ENCODE data around the gene MEST.
"Not testable (repeated sequence)": the region's sequence is repeated elsewhere in the genome, so short reads cannot be mapped to it uniquely, and the experiment has no call there.

MEST gene, protein sequence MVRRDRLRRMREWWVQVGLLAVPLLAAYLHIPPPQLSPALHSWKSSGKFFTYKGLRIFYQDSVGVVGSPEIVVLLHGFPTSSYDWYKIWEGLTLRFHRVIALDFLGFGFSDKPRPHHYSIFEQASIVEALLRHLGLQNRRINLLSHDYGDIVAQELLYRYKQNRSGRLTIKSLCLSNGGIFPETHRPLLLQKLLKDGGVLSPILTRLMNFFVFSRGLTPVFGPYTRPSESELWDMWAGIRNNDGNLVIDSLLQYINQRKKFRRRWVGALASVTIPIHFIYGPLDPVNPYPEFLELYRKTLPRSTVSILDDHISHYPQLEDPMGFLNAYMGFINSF

DNA sequence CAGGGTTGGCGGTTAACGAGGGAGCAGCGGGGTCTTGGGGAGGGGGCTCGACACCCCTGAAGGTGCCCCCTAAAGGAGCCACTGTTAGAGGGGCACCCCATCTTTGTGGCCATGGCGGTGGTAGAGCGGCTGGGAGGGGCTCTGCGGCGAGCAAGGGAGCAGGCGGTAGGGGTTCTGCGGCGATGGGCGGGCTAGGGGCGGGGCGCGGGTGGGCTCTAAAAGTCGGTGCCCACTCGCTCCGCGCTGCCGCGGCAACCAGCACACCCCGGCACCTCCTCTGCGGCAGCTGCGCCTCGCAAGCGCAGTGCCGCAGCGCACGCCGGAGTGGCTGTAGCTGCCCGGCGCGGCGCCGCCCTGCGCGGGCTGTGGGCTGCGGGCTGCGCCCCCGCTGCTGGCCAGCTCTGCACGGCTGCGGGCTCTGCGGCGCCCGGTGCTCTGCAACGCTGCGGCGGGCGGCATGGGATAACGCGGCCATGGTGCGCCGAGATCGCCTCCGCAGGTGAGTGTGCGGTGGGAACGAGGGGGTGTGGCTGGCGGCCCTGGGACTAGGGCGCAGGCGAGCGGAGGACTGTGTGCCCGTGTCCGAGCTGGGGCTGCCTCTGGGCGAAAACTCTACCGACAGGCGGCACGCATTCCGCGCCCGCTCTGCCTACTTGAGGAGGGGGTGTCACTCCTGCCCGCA lies at the start of gene MEST:
TSS of gene MEST (plus strand) at position 245 of the 682 bp plus-strand sequence. CDS start at position 474, 229 bp downstream.
- DNase-seq = peak; percentile 23

DNA sequence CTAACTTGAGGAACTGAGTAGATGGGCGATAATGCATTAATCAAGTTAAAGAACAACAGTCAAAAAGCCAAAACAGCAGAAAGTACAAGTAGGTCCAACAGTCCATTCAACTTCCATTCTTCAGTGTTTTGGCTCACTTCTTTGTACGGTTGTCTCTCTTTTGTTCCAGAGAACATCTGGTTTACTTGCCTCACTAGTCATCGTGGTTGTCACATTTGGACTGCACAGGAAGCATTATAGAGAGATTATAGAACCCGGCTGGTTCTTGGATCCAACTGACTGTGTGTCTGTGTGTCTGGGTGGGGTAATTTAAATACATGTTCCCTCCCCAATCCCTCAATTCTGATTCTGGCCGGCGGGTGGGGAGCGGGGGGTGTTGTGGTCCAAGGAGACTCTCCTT lies 49.3 kb upstream of the MEST start:
- no peak for DNase-seq

DNA sequence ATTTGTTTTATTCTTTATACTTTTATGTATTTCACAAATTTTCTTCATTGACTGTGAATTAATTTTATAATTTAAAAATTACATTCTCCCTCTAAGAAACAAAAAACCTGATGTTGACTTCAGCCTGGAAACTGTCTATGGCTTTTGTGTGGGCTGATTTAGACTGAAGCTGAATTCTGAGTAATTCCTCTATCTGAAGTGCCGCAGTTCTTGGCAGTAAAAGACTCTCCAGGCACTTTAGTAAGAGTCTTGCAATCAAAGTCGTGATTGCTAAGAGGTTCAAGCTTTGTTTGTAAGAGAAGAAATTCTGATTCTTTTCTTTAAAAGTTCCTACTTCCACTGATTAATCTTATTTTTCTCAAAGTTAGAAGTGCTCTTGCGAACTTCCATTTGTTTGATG lies 47.7 kb upstream of the MEST start:
- DNase-seq = no peak

DNA sequence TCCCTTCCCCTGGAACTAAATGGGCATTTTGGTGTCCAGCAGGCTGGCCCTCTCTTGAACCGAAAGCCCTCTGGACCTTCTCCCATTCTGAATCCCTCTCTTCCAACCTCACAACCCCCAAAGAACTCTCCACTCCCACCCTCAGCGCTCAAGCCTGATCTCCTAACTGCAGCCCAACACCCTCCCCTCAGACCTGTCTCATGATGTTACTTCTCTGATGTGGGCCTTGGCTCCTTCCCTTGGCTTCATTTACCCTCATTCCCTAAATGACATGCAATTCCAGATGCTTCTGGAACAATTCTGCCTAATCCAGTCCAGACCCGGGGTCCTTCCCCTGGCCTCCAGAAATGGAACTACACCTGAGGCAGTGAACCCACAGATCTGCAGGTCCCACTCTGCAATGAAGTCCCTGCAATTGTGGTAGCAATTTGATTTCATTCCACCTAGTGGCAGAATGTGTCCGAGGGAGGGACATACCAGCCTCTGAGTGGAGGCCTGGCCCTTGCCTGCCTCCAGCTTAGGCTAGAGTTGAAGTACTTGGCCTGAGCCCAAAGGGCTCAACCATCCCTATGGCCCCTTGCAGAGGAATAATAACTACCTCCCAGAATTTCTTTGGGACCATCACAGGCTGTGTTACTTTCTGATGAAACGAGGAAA lies 47.0 kb upstream of the MEST start:
- DNase-seq = no peak

DNA sequence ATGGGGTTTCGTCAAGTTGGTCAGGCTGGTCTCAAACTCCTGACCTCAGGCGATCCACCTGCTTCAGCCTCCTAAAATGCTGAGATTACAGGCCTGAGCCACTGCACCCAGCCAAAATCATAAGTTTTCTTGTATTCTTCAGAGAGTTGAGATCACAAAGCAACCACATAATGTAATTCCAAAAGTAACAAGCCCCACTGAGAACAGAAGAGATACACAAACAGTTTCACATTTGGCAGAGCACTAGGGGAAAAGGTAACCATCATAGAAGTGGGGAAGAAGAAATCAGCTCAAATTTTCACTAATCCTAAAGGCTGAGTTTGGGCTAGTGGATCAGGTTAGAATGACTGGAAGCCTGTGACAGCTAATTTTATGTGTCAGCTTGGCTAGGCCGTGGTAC lies 45.6 kb upstream of the MEST start:
- no peak for DNase-seq

DNA sequence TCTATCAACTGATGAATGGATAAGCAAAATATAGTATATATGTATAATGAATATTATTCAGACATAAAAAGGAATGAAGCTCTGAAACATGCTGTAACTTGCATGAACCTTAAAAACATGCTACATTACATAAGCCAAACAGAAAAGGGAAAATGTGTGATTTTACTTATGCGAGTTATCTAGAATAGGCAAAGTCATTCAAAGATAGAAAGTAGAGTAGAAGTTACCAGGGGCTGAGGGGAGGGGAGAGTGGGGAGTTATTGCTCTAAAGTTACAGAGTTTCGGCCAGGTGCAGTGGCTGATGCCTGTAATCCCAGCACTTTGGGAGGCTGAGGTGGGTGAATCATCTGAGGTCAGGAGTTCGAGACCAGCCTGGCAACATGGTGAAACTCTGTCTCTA lies 40.5 kb upstream of the MEST start:
- DNase-seq = not testable (repeated sequence)

DNA sequence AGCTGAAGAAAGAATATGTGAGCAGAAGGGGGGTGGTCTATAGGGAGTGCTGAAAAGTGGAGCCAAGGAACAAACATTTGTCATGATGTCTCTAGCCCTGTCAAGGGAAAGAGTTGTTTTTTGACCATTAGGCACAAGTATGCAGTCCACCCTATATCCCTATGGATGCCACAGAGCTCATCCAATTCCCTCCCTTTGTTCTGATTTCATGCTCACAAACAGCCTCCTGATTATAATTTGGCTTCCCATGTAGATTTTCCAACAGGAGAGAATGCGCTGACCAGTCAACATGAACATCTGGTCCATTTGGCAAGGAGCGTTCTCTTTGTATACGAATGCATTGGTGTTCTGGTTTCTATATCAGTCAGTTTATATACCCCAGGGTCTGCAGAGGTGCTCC lies 38.9 kb upstream of the MEST start:
- DNase-seq = no peak

DNA sequence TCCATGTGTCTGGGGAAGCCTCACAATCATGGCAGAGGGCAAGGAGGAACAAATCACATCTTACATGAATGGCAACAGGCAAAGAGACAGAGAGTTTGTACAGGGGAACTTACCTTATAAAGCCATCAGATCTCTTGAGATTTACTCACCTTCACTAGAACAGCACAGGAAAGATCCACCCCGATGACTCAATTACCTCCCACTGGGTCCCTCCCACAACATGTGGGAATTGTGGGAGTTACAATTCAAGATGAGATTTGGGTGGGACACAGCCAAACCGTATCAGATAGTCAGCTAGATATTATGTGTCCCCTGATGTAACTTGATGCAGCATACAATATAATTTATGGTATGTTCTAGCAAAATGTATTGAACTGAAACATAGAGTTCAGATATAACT lies 36.9 kb upstream of the MEST start:
- no peak for DNase-seq

DNA sequence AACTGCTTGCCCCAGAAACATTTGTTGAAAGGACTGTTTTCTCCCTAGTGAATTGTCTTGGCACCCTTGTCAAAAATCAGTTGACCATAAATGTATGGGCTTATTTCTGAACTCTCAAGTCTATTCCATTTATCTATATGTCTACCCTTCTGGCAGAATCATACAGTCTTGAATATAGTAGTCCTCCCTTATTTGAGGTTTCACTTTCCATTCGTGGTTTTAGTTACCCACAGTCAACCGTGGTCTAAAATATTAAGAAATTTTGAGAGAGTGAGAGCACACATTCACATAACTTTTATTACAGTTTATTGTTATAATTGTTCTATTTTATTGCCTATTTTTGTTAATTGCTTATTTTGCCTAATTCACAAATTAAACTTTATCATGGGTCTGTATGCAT lies 33.6 kb upstream of the MEST start:
- DNase-seq = no peak

DNA sequence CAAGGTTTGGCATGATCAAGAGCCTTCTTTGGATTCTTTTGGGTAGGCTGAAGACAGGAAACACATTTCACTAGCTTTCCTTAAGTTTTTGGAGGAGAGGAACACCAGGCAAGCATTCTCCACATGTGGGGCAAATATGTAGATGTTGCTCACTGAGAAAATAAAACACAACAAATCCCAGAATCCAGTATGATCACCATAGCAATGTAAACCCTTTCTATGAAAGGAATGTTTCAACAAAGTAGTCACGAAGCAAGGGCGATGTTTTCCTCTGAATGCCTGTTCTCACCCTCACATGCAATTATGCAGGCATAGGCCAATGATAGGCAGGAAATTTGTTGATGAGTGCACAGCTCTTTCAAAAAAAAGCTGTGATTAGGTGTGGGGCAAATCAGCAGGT lies 30.6 kb upstream of the MEST start:
- no peak for DNase-seq

DNA sequence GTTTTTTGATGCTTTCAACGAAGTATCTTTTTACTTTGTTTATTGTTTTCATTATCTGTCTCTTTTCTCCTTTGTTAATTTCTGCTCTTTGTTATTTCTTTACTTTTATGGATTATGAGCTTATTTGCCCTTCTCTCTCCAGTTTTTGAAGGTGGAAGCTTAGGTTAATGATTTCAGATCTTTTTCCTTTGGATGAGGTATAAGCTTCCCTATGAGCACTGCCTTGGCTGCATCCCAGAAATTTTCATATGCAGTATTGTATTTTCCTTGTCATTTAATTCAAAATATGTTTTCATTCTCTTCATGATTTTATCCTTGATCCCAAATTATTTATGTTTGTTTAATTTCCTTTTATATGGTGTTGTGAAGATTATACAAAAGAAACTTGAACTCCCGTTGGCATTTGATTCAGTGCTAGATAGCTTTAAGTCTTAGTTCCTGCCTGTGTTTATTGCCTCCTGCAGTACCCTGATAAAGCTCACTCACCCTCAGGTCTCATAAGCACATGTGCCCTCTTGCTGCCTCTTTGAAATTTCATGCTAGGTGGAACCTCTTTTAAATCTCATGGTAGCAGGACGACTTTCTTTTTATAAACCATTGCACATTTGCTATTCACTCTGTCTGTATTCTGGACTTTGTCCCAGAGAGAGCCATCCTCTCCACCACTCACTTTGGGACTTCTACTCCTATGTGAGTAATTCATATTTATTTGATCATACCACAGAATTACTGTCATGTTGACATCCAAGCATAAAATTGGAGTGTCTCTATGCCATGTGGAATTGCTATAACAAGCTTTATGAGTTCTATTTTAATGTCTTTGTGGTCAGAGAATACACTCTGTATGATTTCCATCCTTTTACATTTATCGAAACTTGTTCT lies 28.1 kb upstream of the MEST start:
- DNase-seq = no peak

DNA sequence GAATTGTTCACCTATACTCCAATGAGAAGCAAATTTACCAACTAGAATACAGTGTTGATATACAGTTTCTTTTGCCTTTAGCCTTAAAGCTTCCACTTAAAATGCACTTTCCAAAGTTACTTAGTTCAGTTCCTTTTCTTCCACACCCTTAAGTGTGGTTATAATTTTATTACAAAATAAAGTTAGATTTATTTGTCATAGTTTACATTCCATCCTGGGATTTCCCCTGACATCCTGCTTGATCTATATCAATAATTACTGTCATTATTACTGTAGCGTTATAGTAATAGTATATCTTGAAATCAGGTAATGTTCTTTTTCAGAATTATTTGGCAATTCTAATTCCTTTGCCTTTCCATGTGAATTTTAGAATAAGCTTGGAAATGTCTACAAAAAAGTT lies 23.3 kb upstream of the MEST start:
- no peak for DNase-seq

DNA sequence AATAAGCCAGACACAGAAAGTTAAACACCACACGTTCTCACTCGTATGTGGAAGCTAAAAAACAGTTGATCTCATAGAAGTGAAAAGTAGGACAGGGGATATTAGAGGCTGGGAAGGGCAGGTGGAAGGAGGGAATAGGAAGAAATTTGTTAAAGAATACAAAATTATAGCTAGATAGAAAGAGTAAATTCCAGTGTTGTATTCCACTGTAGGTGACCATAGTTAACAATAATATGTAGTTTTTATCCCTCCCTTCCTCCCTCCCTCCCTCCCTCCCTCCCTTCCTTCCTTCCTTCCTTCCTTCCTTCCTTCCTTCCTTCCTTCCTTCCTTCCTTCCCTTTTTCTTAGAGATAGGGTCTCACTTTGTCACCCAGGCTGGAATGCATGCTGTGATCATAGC lies 19.9 kb upstream of the MEST start:
- DNase-seq = no peak

DNA sequence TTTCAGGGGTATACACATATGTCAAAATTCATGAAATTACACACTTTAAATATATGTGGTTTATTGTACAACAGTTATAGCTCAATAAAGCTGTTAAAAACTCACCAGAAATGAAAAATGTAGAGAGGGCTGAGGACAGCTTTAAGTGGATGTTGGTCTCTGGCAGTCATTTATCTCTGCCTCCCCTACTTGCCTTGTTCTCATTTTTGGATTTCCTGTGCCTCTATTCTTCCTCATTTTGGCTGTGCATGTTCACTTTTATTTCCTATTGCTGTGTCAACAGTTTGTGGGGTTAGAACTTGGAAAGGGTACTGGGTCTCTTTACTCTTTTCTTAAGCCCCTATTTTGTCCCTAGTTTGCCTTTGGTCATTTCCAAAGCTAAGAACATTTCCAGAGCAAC lies 18.6 kb upstream of the MEST start:
- DNase-seq = no peak

DNA sequence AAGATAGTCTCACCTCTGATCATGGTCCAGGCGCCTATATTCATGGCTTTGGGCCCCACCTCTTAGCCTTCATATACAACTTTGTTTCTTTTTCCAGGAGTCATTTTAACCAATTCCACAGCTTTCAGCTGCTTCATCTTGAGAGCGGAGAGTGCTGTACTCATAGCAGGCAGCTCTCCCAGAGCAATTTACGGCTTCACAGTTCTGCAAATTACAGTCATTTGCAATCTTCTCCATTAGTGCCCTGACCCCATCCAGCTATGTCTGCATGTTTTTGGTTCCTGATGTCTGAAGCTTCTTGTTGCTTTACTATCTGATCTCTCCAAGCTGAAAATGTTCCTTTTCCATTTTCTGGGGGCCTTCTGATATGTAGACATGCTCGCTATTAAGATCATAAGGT lies 18.0 kb upstream of the MEST start:
- no peak for DNase-seq

DNA sequence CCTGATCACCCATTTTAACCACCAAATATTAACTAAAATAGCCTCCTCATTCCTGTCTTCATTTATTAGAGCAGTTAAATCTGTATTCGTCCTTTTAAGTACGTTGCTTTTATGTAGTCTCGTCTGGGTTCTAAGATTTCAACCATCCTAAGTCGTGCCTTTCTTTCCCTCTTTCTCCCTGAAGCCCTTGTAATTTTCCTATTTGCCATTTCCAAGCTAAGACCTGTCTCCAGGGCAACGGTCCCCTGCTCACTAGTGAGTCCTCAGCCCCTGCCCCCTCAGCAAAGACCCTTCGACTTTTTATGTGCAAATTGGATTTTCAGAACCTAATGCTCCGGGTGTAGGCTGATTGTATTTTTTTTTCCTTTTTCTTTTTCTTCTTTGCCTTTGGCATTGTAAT lies 16.1 kb upstream of the MEST start:
- no peak for DNase-seq

DNA sequence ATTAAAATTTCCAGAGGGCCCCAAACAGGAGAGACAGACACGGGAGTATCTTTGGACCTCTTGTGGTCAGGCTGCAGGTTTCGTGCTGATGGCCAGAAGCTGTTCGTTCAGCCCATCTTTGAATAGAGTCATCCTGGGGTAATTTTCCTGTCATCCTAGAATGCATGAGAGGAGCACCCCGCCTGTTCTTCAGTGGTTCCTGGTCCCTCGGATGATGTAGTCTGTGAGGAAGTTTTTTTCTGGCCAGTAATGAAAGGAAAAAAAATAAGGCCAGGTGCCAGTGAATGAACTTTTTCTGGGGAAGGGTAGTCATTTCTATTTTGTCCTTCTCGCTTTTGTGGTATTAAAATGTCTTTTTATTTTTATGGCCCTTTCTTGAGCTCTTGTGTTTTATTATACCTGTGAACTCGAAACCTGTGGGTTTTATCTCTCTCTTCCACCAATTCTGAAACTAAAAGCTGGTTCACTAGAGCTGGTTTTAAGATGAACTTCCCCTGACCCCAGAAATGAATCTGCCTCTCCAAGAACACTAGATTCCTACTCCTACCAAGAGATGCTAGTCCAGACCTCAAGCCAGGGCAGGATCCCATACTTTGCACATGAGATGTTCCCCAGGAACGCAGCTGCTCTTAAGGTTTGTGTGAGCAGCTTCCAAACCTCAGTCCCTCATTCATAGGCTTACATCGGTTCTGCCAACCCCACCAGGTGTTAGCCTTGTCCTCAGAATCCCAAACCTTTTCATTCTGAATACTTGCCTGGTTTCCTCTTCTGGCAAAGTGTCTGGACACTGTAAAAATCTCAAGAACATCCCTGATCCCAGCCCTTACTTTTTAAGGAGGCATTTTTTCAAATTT lies 15.4 kb upstream of the MEST start:
- DNase-seq = no peak

DNA sequence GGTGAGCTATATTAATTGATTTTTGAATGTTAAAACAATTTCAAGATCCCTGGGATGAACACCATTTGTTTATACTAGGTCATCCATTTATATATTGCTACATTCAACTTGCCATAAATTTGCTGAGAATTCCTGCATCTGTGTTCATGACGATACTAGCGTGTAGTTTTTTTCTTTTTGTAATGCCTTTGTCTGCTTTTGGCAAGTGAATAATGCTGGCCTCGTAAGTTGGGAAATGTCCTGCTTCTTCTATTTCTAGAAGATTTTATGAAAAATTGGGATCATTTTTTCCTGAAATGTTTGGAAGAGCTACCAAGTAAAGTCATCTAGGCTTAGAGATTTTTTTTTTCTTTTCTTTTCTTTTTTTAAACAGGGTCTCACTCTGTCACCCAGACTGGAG lies 12.9 kb upstream of the MEST start:
- DNase-seq = no peak

DNA sequence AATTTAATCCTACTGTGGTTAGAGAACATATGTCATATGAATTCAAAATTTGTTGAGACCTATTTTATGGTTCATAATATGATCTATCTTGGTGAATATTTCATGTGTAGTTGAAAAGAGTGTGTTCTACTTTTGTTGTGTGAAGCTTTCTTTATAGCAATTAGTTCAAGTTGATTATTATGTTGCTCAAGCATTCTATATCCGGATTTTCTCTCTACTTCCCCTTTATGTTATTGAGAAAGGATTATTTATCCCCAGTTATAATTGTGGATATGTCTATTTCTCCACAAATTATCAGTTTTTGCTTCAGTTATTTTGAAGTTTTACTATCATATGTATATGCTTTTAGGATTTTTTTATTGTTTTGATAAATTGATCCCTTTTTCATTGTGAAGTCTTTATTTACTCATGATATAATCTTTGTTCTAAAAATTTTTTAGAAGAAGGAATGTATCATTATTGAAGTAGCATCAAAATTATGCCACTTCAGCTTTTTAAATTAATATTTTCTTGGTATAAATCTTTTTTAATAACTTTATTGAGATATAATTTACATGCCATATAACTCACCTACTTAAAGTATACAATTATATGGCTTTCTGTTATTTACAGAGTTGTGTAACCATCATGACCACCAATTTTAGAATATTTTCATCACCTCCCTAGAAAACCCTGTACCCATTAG lies 12.0 kb upstream of the MEST start:
- no peak for DNase-seq

DNA sequence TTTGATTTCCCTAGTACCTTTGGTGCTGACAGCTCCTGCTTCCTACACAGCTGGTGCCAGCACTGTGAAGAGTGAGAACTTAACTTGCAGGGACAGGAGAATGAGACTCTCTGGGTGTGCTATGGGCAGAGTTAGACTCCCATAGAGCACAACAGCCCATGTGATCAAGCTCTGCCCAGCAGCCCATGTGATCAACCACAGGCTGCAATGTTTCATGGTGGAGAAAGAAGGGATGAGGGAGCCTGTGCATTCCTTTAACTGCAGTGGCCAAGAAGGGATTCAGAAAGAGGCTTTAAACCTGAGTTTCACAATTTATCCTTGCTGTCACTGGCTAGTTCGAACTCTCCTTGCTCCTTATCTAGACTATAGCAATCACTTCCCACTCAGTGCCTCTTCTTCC lies 10.0 kb upstream of the MEST start:
- no peak for DNase-seq

DNA sequence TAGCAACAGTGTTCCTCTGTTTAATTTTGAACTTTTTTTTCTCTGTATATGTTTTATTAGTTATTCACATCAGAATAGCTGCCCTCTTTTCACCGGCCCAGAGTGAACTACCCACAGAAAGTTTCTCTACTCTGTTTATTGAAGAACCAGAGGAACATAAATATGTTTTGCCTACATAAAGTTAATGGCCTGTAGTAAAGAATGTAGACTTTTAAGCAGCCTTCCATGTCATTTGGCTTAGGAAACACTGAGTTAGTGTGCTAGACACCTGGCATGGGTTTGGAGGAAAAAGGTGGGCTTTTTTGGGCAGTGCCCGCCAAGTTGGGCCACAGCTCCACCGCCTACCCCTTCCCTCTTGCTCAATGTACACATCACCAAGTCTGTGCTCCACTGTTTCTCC lies 8.9 kb upstream of the MEST start:
- DNase-seq = no peak

DNA sequence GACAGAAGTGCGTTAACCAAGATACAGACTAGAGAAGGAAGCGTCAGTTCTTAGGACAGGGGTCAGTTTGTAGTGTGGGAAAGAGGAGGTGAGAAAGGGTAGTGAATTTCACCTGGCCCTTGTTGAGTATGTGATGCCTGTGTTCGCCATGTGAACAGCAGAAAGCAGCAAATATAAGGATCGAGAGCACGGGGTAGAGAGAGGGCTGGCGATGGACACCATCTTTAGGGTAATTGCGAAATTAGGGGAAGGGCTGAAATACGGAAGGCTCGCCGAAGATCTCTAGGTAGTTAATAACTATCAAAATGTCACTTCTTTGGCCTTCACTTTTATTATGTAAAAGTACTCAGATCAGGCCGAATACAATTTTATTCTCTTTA lies 6.2 kb upstream of the MEST start:
- no peak for DNase-seq

Measured in NCI-H345 (cell line).